Breast epithelium (tissue), 3 donors: Measurements from ENCODE around the gene SHISA2.

Experiments
- POLR2A ChIP-seq: fragments of 450-650 bp; IDR thresholded peaks from one replicate; pipeline ENCODE4 v1.6.1; 2016; ENCODE audit warnings: antibody characterized with exemption, mild to moderate bottlenecking, moderate library complexity
- TF ChIP-seq, protein P1 (sequence below), 3 donors: fragments of 450-650 bp; IDR thresholded peaks; one replicate each; pipeline ENCODE4 v1.5.1; 2016 to 2017; ENCODE audit warnings: antibody characterized with exemption in 3 of 3, mild to moderate bottlenecking in 3 of 3, moderate library complexity in 3 of 3

DNA sequence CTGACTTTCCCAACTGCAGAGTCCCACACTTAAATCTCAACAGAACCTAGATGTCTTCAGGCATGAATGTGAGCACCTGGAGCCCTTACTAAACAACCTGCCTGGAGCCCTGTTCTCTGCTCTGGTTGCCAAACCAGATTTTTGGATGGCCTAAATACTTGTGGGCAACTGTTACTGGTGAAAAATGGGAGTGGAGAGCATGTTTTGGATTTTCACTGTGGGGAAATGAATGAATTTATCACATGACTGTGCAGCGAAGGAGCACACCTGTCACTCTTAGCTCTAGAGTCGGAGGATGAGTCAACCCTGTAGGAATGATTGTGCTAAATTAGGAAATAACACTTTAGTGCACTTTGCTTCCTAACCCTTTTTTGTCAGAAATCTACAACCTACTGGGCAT is 30.3 kb downstream of the SHISA2 start:
- TF ChIP-seq, protein P1, sequence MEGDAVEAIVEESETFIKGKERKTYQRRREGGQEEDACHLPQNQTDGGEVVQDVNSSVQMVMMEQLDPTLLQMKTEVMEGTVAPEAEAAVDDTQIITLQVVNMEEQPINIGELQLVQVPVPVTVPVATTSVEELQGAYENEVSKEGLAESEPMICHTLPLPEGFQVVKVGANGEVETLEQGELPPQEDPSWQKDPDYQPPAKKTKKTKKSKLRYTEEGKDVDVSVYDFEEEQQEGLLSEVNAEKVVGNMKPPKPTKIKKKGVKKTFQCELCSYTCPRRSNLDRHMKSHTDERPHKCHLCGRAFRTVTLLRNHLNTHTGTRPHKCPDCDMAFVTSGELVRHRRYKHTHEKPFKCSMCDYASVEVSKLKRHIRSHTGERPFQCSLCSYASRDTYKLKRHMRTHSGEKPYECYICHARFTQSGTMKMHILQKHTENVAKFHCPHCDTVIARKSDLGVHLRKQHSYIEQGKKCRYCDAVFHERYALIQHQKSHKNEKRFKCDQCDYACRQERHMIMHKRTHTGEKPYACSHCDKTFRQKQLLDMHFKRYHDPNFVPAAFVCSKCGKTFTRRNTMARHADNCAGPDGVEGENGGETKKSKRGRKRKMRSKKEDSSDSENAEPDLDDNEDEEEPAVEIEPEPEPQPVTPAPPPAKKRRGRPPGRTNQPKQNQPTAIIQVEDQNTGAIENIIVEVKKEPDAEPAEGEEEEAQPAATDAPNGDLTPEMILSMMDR (IDR thresholded peaks at IDR 0.05): no peak
- no peak for TF ChIP-seq POLR2A
